Spleen (tissue), 7 donors: ENCODE measurements around the gene ZIC5.

Source experiments
- CTCF ChIP-seq, 11 experiments: fragments of 200-600 bp in 7 of 11; fragments of 450-650 bp in 4 of 11; sonication (generic) in 4 of 11; IDR thresholded peaks in 8 of 11; conservative IDR thresholded peaks in 3 of 11; 1 replicate in 7 of 11; 2 replicates in 4 of 11; pipeline versions ENCODE4 v1.4.0 to v1.8.0; 2016 to 2021; ENCODE audit warnings: antibody characterized with exemption in 11 of 11, inconsistent platforms in 4 of 11, mild to moderate bottlenecking in 1 of 11
- POLR2AphosphoS5 ChIP-seq, 3 donors: sonication (generic); formaldehyde crosslinking; IDR thresholded peaks; one replicate each; pipeline ENCODE4 v1.5.1; 2017; ENCODE audit warnings: antibody characterized with exemption in 3 of 3
- donor health status: DM: no; HTN: no; CAD: no; lungs with moderate emphysema.
- donor health status: DM: no; HTN: no; CAD: no.
- donor health status: DM: no; HTN: no; CAD: no.

- no peak for TF ChIP-seq CTCF (IDR thresholded peaks at IDR 0.05 in 8 of 11, conservative IDR thresholded peaks at IDR 0.05 in 3 of 11)
- TF ChIP-seq POLR2AphosphoS5 (IDR thresholded peaks at IDR 0.05): no peak
Observed at GRCh38 chr13:99949679-99950413, 21.7 kb downstream of the ZIC5 start.
